SK-N-SH treated with all-trans-retinoic acid at 6 μM for 48 hours (cell line): Measurements from ENCODE around the gene FBN3.

ENCODE experiments used
- ATAC-seq: fragments of 200-7000 bp; cut with Tn5 transposase; 3 replicates; pipeline ENCODE4 v1.9.1; 2020; ENCODE audit warnings: mild to moderate bottlenecking, moderate library complexity
- ARNTL ChIP-seq: fragments of 450-650 bp; formaldehyde crosslinking; IDR thresholded peaks from 2 replicates; pipeline ENCODE4 v1.5.0; 2020; ENCODE audit warnings: low read depth, mild to moderate bottlenecking, moderate library complexity, borderline replicate concordance
- CSDC2 ChIP-seq: fragments of 250-450 bp; sonication (Bioruptor Pico); IDR thresholded peaks from 2 replicates; pipeline ENCODE4 v1.5.0; 2020; ENCODE audit warnings: mild to moderate bottlenecking, moderate library complexity
- ESRRG ChIP-seq: fragments of 250-450 bp; sonication (Bioruptor Pico); IDR thresholded peaks from 2 replicates; pipeline ENCODE4 v1.6.1; 2021; ENCODE audit warnings: mild to moderate bottlenecking
- GLIS3 ChIP-seq: fragments of 250-450 bp; sonication (Bioruptor Pico); IDR thresholded peaks from 2 replicates; pipeline ENCODE4 v1.5.0; 2020; ENCODE audit warnings: mild to moderate bottlenecking, moderate library complexity
- ISL1 ChIP-seq: fragments of 250-450 bp; sonication (Bioruptor Pico); IDR thresholded peaks from 2 replicates; pipeline ENCODE4 v2.1.2; 2022; ENCODE audit warnings: mild to moderate bottlenecking, moderate library complexity
- OSR1 ChIP-seq: fragments of 250-450 bp; sonication (Bioruptor Pico); IDR thresholded peaks from 2 replicates; pipeline ENCODE4 v1.8.0; 2022; ENCODE audit warnings: moderate library complexity, mild to moderate bottlenecking, inconsistent platforms
- PPARA ChIP-seq: fragments of 250-450 bp; sonication (Bioruptor Pico); IDR thresholded peaks from 2 replicates; pipeline ENCODE4 v1.5.0; 2020; ENCODE audit warnings: mild to moderate bottlenecking, borderline replicate concordance
- RARB ChIP-seq: fragments of 250-450 bp; sonication (Bioruptor Pico); IDR thresholded peaks from 2 replicates; pipeline ENCODE4 v1.8.0; 2021; ENCODE audit warnings: mild to moderate bottlenecking, moderate library complexity
- SNAI2 ChIP-seq: fragments of 250-450 bp; sonication (Bioruptor Pico); IDR thresholded peaks from 2 replicates; pipeline ENCODE4 v1.5.0; 2020; ENCODE audit warnings: mild to moderate bottlenecking, moderate library complexity
- TCF4 ChIP-seq: fragments of 250-450 bp; sonication (Bioruptor Pico); IDR thresholded peaks from 2 replicates; pipeline ENCODE4 v1.8.0; 2021; ENCODE audit warnings: mild to moderate bottlenecking, moderate library complexity, borderline replicate concordance
- TOX ChIP-seq: fragments of 250-450 bp; sonication (Bioruptor Pico); IDR thresholded peaks from 2 replicates; pipeline ENCODE4 v1.8.0; 2021; ENCODE audit warnings: mild to moderate bottlenecking, moderate library complexity, borderline replicate concordance
- ZC3H10 ChIP-seq: fragments of 250-450 bp; sonication (Bioruptor Pico); IDR thresholded peaks from 2 replicates; pipeline ENCODE4 v1.5.1; 2021; ENCODE audit warnings: mild to moderate bottlenecking, moderate library complexity
- ZFP3 ChIP-seq: fragments of 250-450 bp; sonication (Bioruptor Pico); IDR thresholded peaks from 2 replicates; pipeline ENCODE4 v1.5.0; 2020; ENCODE audit warnings: mild to moderate bottlenecking, moderate library complexity
- ZFP30 ChIP-seq: fragments of 450-650 bp; formaldehyde crosslinking; IDR thresholded peaks from 2 replicates; pipeline ENCODE4 v1.5.0; 2022; ENCODE audit warnings: mild to moderate bottlenecking, moderate library complexity
- ZNF565 ChIP-seq: fragments of 450-650 bp; formaldehyde crosslinking; conservative IDR thresholded peaks from 2 replicates; pipeline ENCODE4 v1.5.0; 2020; ENCODE audit warnings: low read depth, mild to moderate bottlenecking, moderate library complexity
- ZNF70 ChIP-seq: fragments of 450-650 bp; formaldehyde crosslinking; IDR thresholded peaks from 2 replicates; pipeline ENCODE4 v1.5.0; 2020; ENCODE audit warnings: mild to moderate bottlenecking, moderate library complexity
- ZNF8 ChIP-seq: fragments of 450-650 bp; formaldehyde crosslinking; IDR thresholded peaks from 2 replicates; pipeline ENCODE4 v1.5.0; 2020; ENCODE audit warnings: mild to moderate bottlenecking, moderate library complexity
- TF ChIP-seq, protein P1 (sequence below): fragments of 250-450 bp; sonication (Bioruptor Pico); IDR thresholded peaks from 2 replicates; pipeline ENCODE4 v1.8.0; 2021; ENCODE audit warnings: low read depth, mild to moderate bottlenecking, moderate library complexity, borderline replicate concordance
- TF ChIP-seq, protein P2 (sequence below): fragments of 250-450 bp; sonication (Bioruptor Pico); IDR thresholded peaks from 2 replicates; pipeline ENCODE4 v1.5.1; 2021; ENCODE audit warnings: mild to moderate bottlenecking, moderate library complexity
- TF ChIP-seq, protein P3 (sequence below): fragments of 250-450 bp; sonication (Bioruptor Pico); IDR thresholded peaks from 2 replicates; pipeline ENCODE4 v1.5.0; 2020; ENCODE audit warnings: mild to moderate bottlenecking, moderate library complexity
- TF ChIP-seq, protein P4 (sequence below): fragments of 250-450 bp; sonication (Bioruptor Pico); IDR thresholded peaks from 2 replicates; pipeline ENCODE4 v1.5.1; 2020; ENCODE audit warnings: low read depth, mild to moderate bottlenecking, moderate library complexity

FBN3 gene

DNA sequence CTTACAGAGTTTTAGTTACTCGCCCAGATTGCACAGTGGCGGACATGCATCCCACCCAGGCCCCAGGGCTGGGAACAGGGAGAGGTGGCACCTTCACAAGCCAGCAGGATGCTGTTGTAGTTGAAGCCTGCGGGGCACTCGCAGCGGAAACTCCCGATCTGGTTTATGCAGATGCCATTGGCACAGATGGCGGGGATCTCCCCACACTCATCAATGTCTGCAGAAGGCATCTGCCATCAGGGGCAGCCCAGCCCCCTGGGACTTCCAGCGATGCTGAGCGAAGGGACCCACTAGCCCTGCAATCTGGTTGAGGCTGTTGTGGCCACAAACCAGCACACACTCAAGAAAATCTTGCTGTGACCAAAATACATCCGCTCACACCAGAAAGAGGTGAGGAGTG is 52.2 kb downstream of the FBN3 start:
- TF ChIP-seq, protein P1, sequence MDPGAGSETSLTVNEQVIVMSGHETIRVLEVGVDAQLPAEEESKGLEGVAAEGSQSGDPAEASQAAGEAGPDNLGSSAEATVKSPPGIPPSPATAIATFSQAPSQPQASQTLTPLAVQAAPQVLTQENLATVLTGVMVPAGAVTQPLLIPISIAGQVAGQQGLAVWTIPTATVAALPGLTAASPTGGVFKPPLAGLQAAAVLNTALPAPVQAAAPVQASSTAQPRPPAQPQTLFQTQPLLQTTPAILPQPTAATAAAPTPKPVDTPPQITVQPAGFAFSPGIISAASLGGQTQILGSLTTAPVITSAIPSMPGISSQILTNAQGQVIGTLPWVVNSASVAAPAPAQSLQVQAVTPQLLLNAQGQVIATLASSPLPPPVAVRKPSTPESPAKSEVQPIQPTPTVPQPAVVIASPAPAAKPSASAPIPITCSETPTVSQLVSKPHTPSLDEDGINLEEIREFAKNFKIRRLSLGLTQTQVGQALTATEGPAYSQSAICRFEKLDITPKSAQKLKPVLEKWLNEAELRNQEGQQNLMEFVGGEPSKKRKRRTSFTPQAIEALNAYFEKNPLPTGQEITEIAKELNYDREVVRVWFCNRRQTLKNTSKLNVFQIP (CRISPR knock-in tag): no peak
- TF ChIP-seq, protein P2, sequence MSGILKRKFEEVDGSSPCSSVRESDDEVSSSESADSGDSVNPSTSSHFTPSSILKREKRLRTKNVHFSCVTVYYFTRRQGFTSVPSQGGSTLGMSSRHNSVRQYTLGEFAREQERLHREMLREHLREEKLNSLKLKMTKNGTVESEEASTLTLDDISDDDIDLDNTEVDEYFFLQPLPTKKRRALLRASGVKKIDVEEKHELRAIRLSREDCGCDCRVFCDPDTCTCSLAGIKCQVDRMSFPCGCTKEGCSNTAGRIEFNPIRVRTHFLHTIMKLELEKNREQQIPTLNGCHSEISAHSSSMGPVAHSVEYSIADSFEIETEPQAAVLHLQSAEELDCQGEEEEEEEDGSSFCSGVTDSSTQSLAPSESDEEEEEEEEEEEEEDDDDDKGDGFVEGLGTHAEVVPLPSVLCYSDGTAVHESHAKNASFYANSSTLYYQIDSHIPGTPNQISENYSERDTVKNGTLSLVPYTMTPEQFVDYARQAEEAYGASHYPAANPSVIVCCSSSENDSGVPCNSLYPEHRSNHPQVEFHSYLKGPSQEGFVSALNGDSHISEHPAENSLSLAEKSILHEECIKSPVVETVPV: no peak
- TF ChIP-seq ZNF565 (CRISPR knock-in tag) (no peak), ZC3H10 (CRISPR knock-in tag) (no peak), PPARA (CRISPR knock-in tag) (no peak), RARB (CRISPR knock-in tag) (no peak), GLIS3 (CRISPR knock-in tag) (no peak), SNAI2 (CRISPR knock-in tag) (no peak), ARNTL (no peak), ZNF8 (CRISPR knock-in tag) (no peak), ESRRG (CRISPR knock-in tag) (no peak)
- TF ChIP-seq, protein P3, sequence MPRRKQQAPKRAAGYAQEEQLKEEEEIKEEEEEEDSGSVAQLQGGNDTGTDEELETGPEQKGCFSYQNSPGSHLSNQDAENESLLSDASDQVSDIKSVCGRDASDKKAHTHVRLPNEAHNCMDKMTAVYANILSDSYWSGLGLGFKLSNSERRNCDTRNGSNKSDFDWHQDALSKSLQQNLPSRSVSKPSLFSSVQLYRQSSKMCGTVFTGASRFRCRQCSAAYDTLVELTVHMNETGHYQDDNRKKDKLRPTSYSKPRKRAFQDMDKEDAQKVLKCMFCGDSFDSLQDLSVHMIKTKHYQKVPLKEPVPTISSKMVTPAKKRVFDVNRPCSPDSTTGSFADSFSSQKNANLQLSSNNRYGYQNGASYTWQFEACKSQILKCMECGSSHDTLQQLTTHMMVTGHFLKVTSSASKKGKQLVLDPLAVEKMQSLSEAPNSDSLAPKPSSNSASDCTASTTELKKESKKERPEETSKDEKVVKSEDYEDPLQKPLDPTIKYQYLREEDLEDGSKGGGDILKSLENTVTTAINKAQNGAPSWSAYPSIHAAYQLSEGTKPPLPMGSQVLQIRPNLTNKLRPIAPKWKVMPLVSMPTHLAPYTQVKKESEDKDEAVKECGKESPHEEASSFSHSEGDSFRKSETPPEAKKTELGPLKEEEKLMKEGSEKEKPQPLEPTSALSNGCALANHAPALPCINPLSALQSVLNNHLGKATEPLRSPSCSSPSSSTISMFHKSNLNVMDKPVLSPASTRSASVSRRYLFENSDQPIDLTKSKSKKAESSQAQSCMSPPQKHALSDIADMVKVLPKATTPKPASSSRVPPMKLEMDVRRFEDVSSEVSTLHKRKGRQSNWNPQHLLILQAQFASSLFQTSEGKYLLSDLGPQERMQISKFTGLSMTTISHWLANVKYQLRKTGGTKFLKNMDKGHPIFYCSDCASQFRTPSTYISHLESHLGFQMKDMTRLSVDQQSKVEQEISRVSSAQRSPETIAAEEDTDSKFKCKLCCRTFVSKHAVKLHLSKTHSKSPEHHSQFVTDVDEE (CRISPR knock-in tag): no peak
- no peak for ATAC-seq

DNA sequence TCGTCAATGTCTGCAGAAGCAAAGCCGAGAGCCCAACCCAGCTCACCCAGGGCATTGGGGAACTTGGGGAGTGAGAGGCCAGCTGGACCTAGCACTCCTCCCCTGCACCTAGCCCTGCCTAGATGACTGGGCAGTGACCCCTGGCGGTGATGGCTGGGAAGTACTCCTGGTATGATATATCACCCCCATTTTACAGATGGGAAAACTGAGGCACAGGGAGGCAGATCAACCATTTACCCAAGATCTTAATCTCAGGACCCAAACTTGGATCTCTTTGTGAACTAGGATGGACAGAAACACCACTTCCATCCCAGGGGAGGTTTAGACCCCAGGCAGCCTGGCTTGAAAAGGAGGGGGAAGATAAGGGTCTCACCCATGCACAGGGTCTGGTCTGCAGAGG is 53.3 kb downstream of the FBN3 start:
- TF ChIP-seq, protein P1 (CRISPR knock-in tag): no peak
- TF ChIP-seq ISL1 (CRISPR knock-in tag): no peak
- no peak for TF ChIP-seq ARNTL
- no peak for TF ChIP-seq ZFP3 (CRISPR knock-in tag)
- TF ChIP-seq RARB (CRISPR knock-in tag): no peak
- no peak for TF ChIP-seq GLIS3 (CRISPR knock-in tag)
- TF ChIP-seq OSR1 (CRISPR knock-in tag): no peak
- no peak for TF ChIP-seq PPARA (CRISPR knock-in tag)
- TF ChIP-seq, protein P2: no peak
- no peak for TF ChIP-seq TCF4 (CRISPR knock-in tag)
- no peak for TF ChIP-seq ZFP30 (CRISPR knock-in tag)
- TF ChIP-seq, protein P4, sequence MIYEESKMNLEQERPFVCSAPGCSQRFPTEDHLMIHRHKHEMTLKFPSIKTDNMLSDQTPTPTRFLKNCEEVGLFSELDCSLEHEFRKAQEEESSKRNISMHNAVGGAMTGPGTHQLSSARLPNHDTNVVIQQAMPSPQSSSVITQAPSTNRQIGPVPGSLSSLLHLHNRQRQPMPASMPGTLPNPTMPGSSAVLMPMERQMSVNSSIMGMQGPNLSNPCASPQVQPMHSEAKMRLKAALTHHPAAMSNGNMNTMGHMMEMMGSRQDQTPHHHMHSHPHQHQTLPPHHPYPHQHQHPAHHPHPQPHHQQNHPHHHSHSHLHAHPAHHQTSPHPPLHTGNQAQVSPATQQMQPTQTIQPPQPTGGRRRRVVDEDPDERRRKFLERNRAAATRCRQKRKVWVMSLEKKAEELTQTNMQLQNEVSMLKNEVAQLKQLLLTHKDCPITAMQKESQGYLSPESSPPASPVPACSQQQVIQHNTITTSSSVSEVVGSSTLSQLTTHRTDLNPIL (CRISPR knock-in tag): no peak
- TF ChIP-seq ZC3H10 (CRISPR knock-in tag): no peak
- TF ChIP-seq, protein P3 (CRISPR knock-in tag): no peak
- no peak for TF ChIP-seq ZNF8 (CRISPR knock-in tag)
- TF ChIP-seq TOX: no peak
- no peak for TF ChIP-seq ZNF70 (CRISPR knock-in tag)
- no peak for TF ChIP-seq CSDC2 (CRISPR knock-in tag)
- ATAC-seq: no peak
